IPS-NIHi7 (cell line): ENCODE measurements around the gene MAP3K7.
A peak's percentile ranks its signal among the peaks of the same experiment; 100 is the strongest.

Experiments
- DNase-seq: peaks from one replicate; pipeline ENCODE4 v3.0.0; 2012; ENCODE audit warnings: mixed read lengths; ENCODE audit errors: extremely low spot score

MAP3K7 gene

GRCh38 chr6:90530882-90531281 lies 56.0 kb downstream of the MAP3K7 start:
- no peak for DNase-seq

GRCh38 chr6:90525421-90525820 lies 61.5 kb downstream of the MAP3K7 start:
- no peak for DNase-seq

GRCh38 chr6:90523779-90524310 lies 63.0 kb downstream of the MAP3K7 start:
- DNase-seq, result no peak

DNA sequence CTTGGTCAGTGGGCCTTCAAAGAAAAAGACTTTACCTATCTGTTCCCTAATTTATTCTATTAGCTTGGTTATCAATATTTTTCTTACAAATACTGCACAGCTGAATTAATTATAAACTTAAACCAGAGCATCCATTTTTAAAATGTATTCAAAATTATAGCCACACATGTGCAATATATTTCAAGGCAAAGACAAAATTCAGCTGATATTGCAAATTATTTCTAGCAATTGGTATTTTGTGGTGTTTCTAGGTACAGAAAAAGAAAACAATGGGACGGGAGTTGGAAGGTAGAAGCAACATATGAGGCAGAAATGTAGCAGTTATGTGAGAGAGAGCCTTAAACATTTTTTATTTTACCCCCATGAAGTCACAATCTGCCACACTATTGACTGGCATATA lies 64.9 kb downstream of the MAP3K7 start:
- no peak for DNase-seq

DNA sequence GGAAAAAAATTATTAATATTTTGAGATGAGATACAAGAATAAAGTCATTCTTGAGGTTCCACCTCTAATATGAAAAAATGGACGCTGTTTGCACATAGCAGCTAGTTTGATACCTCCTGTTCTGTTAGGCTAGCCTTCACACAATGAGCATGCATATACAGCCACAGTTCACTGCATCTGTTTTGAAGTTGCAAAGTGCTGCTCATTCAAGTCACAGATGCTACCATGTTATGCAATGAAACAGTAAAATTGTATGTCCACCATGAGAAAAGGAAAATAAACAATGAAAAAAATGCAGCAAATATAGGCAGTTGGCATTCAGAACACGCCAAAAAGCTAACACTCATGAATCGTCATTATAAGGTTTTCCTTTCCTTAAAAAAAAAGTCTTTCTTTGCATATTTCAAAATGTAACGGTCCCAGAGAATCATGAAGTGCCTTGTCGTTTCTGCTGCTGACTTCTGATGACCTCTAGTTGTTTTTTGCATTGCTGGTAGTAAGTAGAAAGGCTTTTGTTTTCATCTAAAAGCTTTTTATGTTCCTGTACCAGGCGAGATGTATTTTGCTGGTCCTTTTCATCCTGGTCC lies 70.7 kb downstream of the MAP3K7 start:
- no peak for DNase-seq

GRCh38 chr6:90514496-90514895 lies 72.4 kb downstream of the MAP3K7 start:
- DNase-seq, result no peak

GRCh38 chr6:90508753-90509152 lies 78.1 kb downstream of the MAP3K7 start:
- peak; percentile 40 for DNase-seq

GRCh38 chr6:90502866-90503407 lies 83.9 kb downstream of the MAP3K7 start:
- peak; percentile 25 for DNase-seq

DNA sequence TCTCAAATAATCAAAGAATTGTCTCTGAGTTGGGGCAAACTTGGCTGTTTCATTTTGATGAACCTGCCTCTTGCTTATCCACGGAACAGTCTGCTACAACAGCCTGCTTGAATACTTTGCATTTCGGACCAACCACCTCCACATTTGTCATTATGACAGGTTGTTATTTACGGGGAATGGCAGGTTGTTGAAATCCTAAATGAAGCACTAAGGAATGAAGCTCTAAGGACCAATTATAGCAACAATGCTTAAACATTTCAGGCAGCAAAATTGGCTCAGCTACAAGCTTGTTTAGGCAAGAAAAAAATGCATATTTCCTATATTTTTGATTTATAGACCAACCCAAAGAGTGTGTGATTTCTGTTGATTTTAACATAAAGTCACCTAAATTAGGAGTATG lies 84.5 kb downstream of the MAP3K7 start:
- DNase-seq, result no peak

- no peak for DNase-seq
These were observed 86.4 kb downstream of the MAP3K7 start for GRCh38 chr6:90500458-90500857.

- DNase-seq, result no peak
These were observed 89.5 kb downstream of the MAP3K7 start for GRCh38 chr6:90497411-90497810.

DNA sequence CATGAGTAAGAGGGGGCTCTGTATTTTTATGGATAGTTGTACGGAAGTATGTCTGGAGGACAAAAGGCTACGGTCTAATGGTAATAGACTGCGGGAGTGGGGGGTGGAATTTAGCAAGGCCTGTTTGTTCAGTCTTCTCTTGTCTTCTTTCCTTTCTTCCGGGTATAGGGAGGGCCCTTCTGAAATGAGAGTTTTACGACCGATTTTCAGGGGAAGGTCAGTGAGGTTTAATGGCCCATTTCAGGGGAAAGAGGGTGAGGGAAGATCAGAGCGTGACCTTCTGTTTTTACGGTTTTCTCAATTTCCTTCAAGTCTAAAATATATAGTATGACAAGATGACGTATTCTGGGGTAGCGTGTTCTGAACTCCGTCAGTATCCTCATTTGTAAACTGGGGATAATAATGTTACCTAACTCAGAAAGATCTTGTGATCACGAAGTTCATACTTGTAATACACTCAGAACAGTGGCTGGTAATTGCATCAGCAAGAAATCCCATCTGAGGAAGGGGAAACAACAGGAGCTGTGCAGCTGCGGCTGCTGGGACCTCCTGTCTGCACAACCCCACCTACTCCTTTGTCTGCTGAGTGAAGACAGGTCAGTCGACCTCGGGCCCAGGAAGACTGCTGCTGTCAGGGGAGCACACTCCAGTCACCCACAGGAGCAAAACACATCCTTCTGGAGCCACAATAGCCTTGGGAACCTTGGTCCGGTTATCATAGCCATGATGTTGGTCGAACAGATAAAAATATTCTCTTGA lies 90.4 kb downstream of the MAP3K7 start:
- DNase-seq, result peak; percentile 44

- peak; percentile 18 for DNase-seq
These were observed 91.6 kb downstream of the MAP3K7 start for GRCh38 chr6:90495216-90495817.

- DNase-seq, result peak; percentile 49
These were observed 92.6 kb downstream of the MAP3K7 start for GRCh38 chr6:90494067-90494780.

- DNase-seq, result no peak
These were observed 93.5 kb downstream of the MAP3K7 start for GRCh38 chr6:90493332-90493731.

GRCh38 chr6:90492798-90493197 lies 94.1 kb downstream of the MAP3K7 start:
- no peak for DNase-seq

DNA sequence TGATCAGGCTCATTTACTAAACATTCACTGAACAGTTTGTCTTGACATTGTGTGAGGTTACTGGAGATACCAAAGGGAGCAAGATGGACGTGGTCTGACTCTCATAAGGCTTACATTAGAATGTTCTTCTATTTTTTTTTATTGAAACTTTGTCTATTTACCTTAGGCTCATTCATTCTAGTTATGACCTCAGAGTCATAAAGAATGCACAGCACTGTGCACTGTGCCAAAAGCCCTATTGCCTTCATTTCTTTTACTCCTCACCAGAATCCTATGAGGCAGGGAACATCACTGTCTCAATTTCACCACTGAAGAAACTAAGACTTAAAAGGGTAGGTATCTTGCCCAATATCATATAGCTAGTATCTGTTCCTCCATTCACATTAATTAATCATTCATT lies 94.5 kb downstream of the MAP3K7 start:
- DNase-seq, result no peak

- DNase-seq, result peak; percentile 40
These were observed 96.7 kb downstream of the MAP3K7 start for GRCh38 chr6:90490030-90490716.

- DNase-seq, result no peak
These were observed 98.1 kb downstream of the MAP3K7 start for GRCh38 chr6:90488816-90489215.

DNA sequence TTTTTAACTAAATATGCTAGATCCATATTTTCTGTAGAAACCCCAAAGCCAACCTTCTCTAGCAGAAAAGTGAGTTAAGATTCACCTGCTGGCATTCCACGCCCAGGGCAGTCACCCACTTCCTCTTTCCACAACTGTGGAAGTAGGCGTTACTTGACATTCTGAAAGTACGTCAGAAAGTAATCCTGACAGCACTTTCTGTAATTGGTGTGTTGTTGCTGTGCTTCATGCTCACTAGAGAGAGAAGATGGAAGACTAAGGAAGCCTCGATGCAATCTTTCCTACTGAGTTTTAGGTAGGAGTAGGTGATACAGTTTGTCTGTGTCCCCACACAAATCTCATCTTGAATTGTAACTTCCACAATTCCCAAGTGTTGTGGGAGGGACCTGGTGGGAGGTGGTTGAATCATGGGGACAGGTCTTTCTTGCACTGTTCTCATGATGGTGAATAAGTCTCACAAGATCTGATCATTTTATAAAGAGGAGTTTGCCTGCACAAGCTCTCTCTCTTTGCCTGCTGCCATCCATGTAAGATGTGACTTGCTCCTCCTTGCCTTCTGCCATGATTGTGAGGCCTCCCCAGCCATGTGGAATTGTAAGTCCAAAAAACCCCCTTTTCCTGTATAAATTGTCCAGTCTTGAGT lies 101.1 kb downstream of the MAP3K7 start:
- no peak for DNase-seq

- DNase-seq, result no peak
These were observed 102.0 kb downstream of the MAP3K7 start for GRCh38 chr6:90484903-90485302.
